ENCODE measurements around the gene CAV1. TPM values are rescaled to one million over a fixed set of nuclear protein-coding genes. Genes with fewer than 3 reads are reported as not detected.
"Not testable (repeated sequence)": the region's sequence is repeated elsewhere in the genome, so short reads cannot be mapped to it uniquely, and the experiment has no call there.

CAV1 gene, protein sequence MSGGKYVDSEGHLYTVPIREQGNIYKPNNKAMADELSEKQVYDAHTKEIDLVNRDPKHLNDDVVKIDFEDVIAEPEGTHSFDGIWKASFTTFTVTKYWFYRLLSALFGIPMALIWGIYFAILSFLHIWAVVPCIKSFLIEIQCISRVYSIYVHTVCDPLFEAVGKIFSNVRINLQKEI
- total RNA-seq = 100 to 1,000 TPM; 183 to 351 (median 300) TPM

- H3K27ac ChIP-seq = peak within 1 kb of the TSS; percentile 96
- no peaks in the 10 kb centered on the region for H3K27me3 ChIP-seq
- H3K4me1 ChIP-seq = peaks cover 0 to 11% of the 10 kb centered on the region in 2 donors
- H3K36me3 ChIP-seq = no peaks in the 10 kb centered on the region
- intact Hi-C loops (cut with DNase I; ENCODE audit: low total_unique reads) = loop anchor here (10.0 kb wide), 1 partner anchor 60 kb away; no protein-coding TSS in a partner anchor
- DNase-seq = peak; percentile 84 to 88
- H3K4me3 ChIP-seq = peak within 1 kb of the TSS; percentile 62 to 73
- no peaks in the 10 kb centered on the region for H3K9me3 ChIP-seq
- TF ChIP-seq CTCF (IDR thresholded peaks at IDR 0.05) = peak; percentile 16 to 35 (median 30)
- TF ChIP-seq POLR2A (IDR thresholded peaks at IDR 0.05) = peak; percentile 67 to 79
These were observed at the start of gene CAV1 for GRCh38 chr7:116524609-116525297. CAV1 (plus strand) TSS chr7:116525036; CDS start chr7:116525063, 27 bp downstream.

DNA sequence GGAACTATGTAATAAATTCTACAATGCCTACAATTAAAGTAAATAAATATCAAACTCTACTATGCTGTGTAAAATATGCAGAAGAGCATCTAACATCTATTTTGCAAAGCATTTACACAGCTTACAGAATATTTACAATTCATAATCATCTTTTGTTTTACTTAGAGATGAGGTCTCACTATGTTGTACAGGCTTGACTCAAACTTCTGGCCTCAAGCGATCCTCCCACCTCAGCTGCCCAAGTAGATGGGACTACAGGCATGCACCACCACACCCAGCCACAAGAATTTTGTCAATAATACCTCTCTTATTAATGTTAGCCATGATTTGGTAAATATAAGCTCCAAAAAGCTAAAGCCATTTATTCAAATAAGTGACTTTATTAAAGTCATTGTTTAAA is 47.2 kb upstream of the CAV1 start:
- intact Hi-C loops (cut with DNase I; ENCODE audit: low total_unique reads) = no loop called here
- Histone ChIP-seq H3K4me1 (no peaks in the 10 kb centered on the region), H3K27ac (no peak overlapping the region), H3K36me3 (no peaks in the 10 kb centered on the region), H3K27me3 (no peaks in the 10 kb centered on the region), H3K4me3 (no peak overlapping the region), H3K9me3 (no peaks in the 10 kb centered on the region)
- no peak for TF ChIP-seq CTCF (IDR thresholded peaks at IDR 0.05)
- no peak for TF ChIP-seq POLR2A (IDR thresholded peaks at IDR 0.05)
- no peak for DNase-seq

DNA sequence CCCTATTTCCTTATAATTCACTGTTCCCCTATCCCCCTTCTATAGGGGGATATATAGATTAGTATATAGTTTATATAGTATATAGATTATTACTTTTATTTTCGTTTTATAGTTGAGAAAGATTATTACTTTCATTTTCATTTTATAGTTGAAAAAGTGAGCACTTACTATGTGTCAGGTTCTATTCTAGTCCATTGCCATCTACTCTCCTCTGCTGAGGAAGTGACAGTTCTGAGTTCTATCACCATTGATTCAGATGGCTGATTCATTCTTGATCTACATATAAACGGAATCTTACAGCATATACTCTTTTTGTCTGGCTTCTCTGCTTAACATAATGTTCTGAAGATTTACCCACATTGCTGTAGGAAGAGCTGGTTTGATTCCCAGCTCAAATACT is 46.0 kb upstream of the CAV1 start:
- intact Hi-C loops (cut with DNase I; ENCODE audit: low total_unique reads) = no loop called here
- Histone ChIP-seq H3K9me3 (no peaks in the 10 kb centered on the region), H3K27me3 (no peaks in the 10 kb centered on the region), H3K27ac (no peak overlapping the region), H3K4me3 (no peak overlapping the region), H3K4me1 (no peaks in the 10 kb centered on the region), H3K36me3 (no peaks in the 10 kb centered on the region)
- DNase-seq = no peak
- TF ChIP-seq CTCF (IDR thresholded peaks at IDR 0.05) = no peak
- TF ChIP-seq POLR2A (IDR thresholded peaks at IDR 0.05) = no peak

GRCh38 chr7:116483271-116483942 is 41.4 kb upstream of the CAV1 start:
- H3K4me3 ChIP-seq = no peak overlapping the region
- TF ChIP-seq CTCF (IDR thresholded peaks at IDR 0.05) (no peak), POLR2A (IDR thresholded peaks at IDR 0.05) (no peak)
- H3K27me3 ChIP-seq = no peaks in the 10 kb centered on the region
- no peaks in the 10 kb centered on the region for H3K36me3 ChIP-seq
- no peak for DNase-seq
- no peak overlapping the region for H3K27ac ChIP-seq
- H3K4me1 ChIP-seq = no peaks in the 10 kb centered on the region
- intact Hi-C loops (cut with DNase I; ENCODE audit: low total_unique reads) = no loop called here
- no peaks in the 10 kb centered on the region for H3K9me3 ChIP-seq

GRCh38 chr7:116484389-116484788 is 40.4 kb upstream of the CAV1 start:
- H3K4me3 ChIP-seq; H3K27ac ChIP-seq; H3K9me3 ChIP-seq; H3K4me1 ChIP-seq; H3K27me3 ChIP-seq; intact Hi-C loops (cut with DNase I; ENCODE audit: low total_unique reads); DNase-seq; H3K36me3 ChIP-seq: not testable (repeated sequence)
